ENCODE data around the gene SNX30.

Gene SNX30

GRCh38 chr9:112852741-112853504 lies 102.4 kb downstream of the SNX30 start:
- Histone ChIP-seq H3K27me3 (ENCODE audit: control insufficient read depth, insufficient read depth, low read length) (no peaks in the 10 kb centered on the region), H3K4me3 (ENCODE audit: low read length) (no peak overlapping the region), H3K9me3 (replicated peaks; ENCODE audit: low read length) (no peaks in the 10 kb centered on the region), H3K4me2 (ENCODE audit: low read length) (no peak overlapping the region), H3K36me3 (ENCODE audit: insufficient read depth, low read length) (peaks cover 6% of the 10 kb centered on the region), H3K9ac (ENCODE audit: low read depth, low read length) (no peak overlapping the region), H3K4me1 (ENCODE audit: control insufficient read depth, insufficient read depth, low read length) (no peaks in the 10 kb centered on the region)

- H3K4me2 ChIP-seq (ENCODE audit: low read length): no peak overlapping the region
- H3K36me3 ChIP-seq (ENCODE audit: insufficient read depth, low read length): peaks cover 6% of the 10 kb centered on the region
- no peak overlapping the region for H3K9ac ChIP-seq (ENCODE audit: low read depth, low read length)
- H3K4me3 ChIP-seq (ENCODE audit: low read length): no peak overlapping the region
- no peaks in the 10 kb centered on the region for H3K27me3 ChIP-seq (ENCODE audit: control insufficient read depth, insufficient read depth, low read length)
- no peaks in the 10 kb centered on the region for H3K9me3 ChIP-seq (replicated peaks; ENCODE audit: low read length)
- H3K4me1 ChIP-seq (ENCODE audit: control insufficient read depth, insufficient read depth, low read length): no peaks in the 10 kb centered on the region
Observed at GRCh38 chr9:112853882-112854585, 103.5 kb downstream of the SNX30 start.

GRCh38 chr9:112854657-112855056 lies 104.1 kb downstream of the SNX30 start:
- H3K4me3 ChIP-seq (ENCODE audit: low read length): no peak overlapping the region
- peaks cover 6% of the 10 kb centered on the region for H3K36me3 ChIP-seq (ENCODE audit: insufficient read depth, low read length)
- H3K4me1 ChIP-seq (ENCODE audit: control insufficient read depth, insufficient read depth, low read length): no peaks in the 10 kb centered on the region
- no peak overlapping the region for H3K4me2 ChIP-seq (ENCODE audit: low read length)
- no peaks in the 10 kb centered on the region for H3K9me3 ChIP-seq (replicated peaks; ENCODE audit: low read length)
- H3K27me3 ChIP-seq (ENCODE audit: control insufficient read depth, insufficient read depth, low read length): no peaks in the 10 kb centered on the region
- H3K9ac ChIP-seq (ENCODE audit: low read depth, low read length): no peak overlapping the region

- Histone ChIP-seq H3K36me3 (ENCODE audit: insufficient read depth, low read length) (peaks cover 6% of the 10 kb centered on the region), H3K4me3 (ENCODE audit: low read length) (no peak overlapping the region), H3K9me3 (replicated peaks; ENCODE audit: low read length) (no peaks in the 10 kb centered on the region), H3K4me1 (ENCODE audit: control insufficient read depth, insufficient read depth, low read length) (no peaks in the 10 kb centered on the region), H3K4me2 (ENCODE audit: low read length) (no peak overlapping the region), H3K27me3 (ENCODE audit: control insufficient read depth, insufficient read depth, low read length) (no peaks in the 10 kb centered on the region), H3K9ac (ENCODE audit: low read depth, low read length) (no peak overlapping the region)
Observed at GRCh38 chr9:112856200-112856599, 105.6 kb downstream of the SNX30 start.

GRCh38 chr9:112856843-112857242 lies 106.3 kb downstream of the SNX30 start:
- Histone ChIP-seq H3K4me3 (ENCODE audit: low read length) (no peak overlapping the region), H3K4me1 (ENCODE audit: control insufficient read depth, insufficient read depth, low read length) (no peaks in the 10 kb centered on the region), H3K27me3 (ENCODE audit: control insufficient read depth, insufficient read depth, low read length) (no peaks in the 10 kb centered on the region), H3K9me3 (replicated peaks; ENCODE audit: low read length) (no peaks in the 10 kb centered on the region), H3K4me2 (ENCODE audit: low read length) (no peak overlapping the region), H3K9ac (ENCODE audit: low read depth, low read length) (no peak overlapping the region), H3K36me3 (ENCODE audit: insufficient read depth, low read length) (peaks cover 3% of the 10 kb centered on the region)

GRCh38 chr9:112858005-112858404 lies 107.4 kb downstream of the SNX30 start:
- Histone ChIP-seq H3K4me3 (ENCODE audit: low read length) (no peak overlapping the region), H3K9me3 (replicated peaks; ENCODE audit: low read length) (no peaks in the 10 kb centered on the region), H3K36me3 (ENCODE audit: insufficient read depth, low read length) (peaks cover under 1% of the 10 kb centered on the region), H3K4me2 (ENCODE audit: low read length) (no peak overlapping the region), H3K4me1 (ENCODE audit: control insufficient read depth, insufficient read depth, low read length) (no peaks in the 10 kb centered on the region), H3K27me3 (ENCODE audit: control insufficient read depth, insufficient read depth, low read length) (no peaks in the 10 kb centered on the region), H3K9ac (ENCODE audit: low read depth, low read length) (no peak overlapping the region)

GRCh38 chr9:112858625-112859147 lies 108.1 kb downstream of the SNX30 start:
- no peaks in the 10 kb centered on the region for H3K9me3 ChIP-seq (replicated peaks; ENCODE audit: low read length)
- no peaks in the 10 kb centered on the region for H3K36me3 ChIP-seq (ENCODE audit: insufficient read depth, low read length)
- H3K4me3 ChIP-seq (ENCODE audit: low read length): no peak overlapping the region
- H3K9ac ChIP-seq (ENCODE audit: low read depth, low read length): no peak overlapping the region
- H3K27me3 ChIP-seq (ENCODE audit: control insufficient read depth, insufficient read depth, low read length): no peaks in the 10 kb centered on the region
- H3K4me1 ChIP-seq (ENCODE audit: control insufficient read depth, insufficient read depth, low read length): no peaks in the 10 kb centered on the region
- H3K4me2 ChIP-seq (ENCODE audit: low read length): no peak overlapping the region

GRCh38 chr9:112860451-112860850 lies 109.9 kb downstream of the SNX30 start:
- Histone ChIP-seq H3K27me3 (ENCODE audit: control insufficient read depth, insufficient read depth, low read length) (no peaks in the 10 kb centered on the region), H3K4me1 (ENCODE audit: control insufficient read depth, insufficient read depth, low read length) (no peaks in the 10 kb centered on the region), H3K4me2 (ENCODE audit: low read length) (no peak overlapping the region), H3K4me3 (ENCODE audit: low read length) (no peak overlapping the region), H3K36me3 (ENCODE audit: insufficient read depth, low read length) (no peaks in the 10 kb centered on the region), H3K9ac (ENCODE audit: low read depth, low read length) (no peak overlapping the region), H3K9me3 (replicated peaks; ENCODE audit: low read length) (no peaks in the 10 kb centered on the region)

GRCh38 chr9:112861155-112861554 lies 110.6 kb downstream of the SNX30 start:
- Histone ChIP-seq H3K4me3 (ENCODE audit: low read length) (no peak overlapping the region), H3K4me1 (ENCODE audit: control insufficient read depth, insufficient read depth, low read length) (no peaks in the 10 kb centered on the region), H3K4me2 (ENCODE audit: low read length) (no peak overlapping the region), H3K36me3 (ENCODE audit: insufficient read depth, low read length) (no peaks in the 10 kb centered on the region), H3K9me3 (replicated peaks; ENCODE audit: low read length) (no peaks in the 10 kb centered on the region), H3K27me3 (ENCODE audit: control insufficient read depth, insufficient read depth, low read length) (no peaks in the 10 kb centered on the region), H3K9ac (ENCODE audit: low read depth, low read length) (no peak overlapping the region)

- Histone ChIP-seq H3K27me3 (ENCODE audit: control insufficient read depth, insufficient read depth, low read length) (no peaks in the 10 kb centered on the region), H3K4me3 (ENCODE audit: low read length) (no peak overlapping the region), H3K4me1 (ENCODE audit: control insufficient read depth, insufficient read depth, low read length) (no peaks in the 10 kb centered on the region), H3K9ac (ENCODE audit: low read depth, low read length) (no peak overlapping the region), H3K4me2 (ENCODE audit: low read length) (no peak overlapping the region), H3K36me3 (ENCODE audit: insufficient read depth, low read length) (no peaks in the 10 kb centered on the region), H3K9me3 (replicated peaks; ENCODE audit: low read length) (no peaks in the 10 kb centered on the region)
Observed at GRCh38 chr9:112861638-112862555, 111.3 kb downstream of the SNX30 start.

- Histone ChIP-seq H3K4me3 (ENCODE audit: low read length) (no peak overlapping the region), H3K4me1 (ENCODE audit: control insufficient read depth, insufficient read depth, low read length) (peaks cover 4% of the 10 kb centered on the region), H3K27me3 (ENCODE audit: control insufficient read depth, insufficient read depth, low read length) (no peaks in the 10 kb centered on the region), H3K9ac (ENCODE audit: low read depth, low read length) (no peak overlapping the region), H3K36me3 (ENCODE audit: insufficient read depth, low read length) (no peaks in the 10 kb centered on the region), H3K9me3 (replicated peaks; ENCODE audit: low read length) (no peaks in the 10 kb centered on the region), H3K4me2 (ENCODE audit: low read length) (no peak overlapping the region)
Observed at GRCh38 chr9:112863214-112863613, 112.7 kb downstream of the SNX30 start.
